IMR-90 (cell line): ENCODE measurements around the gene TES. TPM values are rescaled to one million over a fixed set of nuclear protein-coding genes. Genes with fewer than 3 reads are reported as not detected.

Source experiments
- ATAC-seq: fragments of 200-7000 bp; cut with Tn5 transposase; 2 replicates; pipeline ENCODE4 v1.9.1; 2020; ENCODE audit warnings: low read depth, mild to moderate bottlenecking, moderate library complexity
- BruUV-seq: library from RNA; stranded (reverse); fragments of 400-500 nt; replicated peaks from 2 replicates; lab custom pipeline; 2021; lab: Mats Ljungman, UMichigan
- CTCF ChIA-PET: fragments of 300-600 bp; formaldehyde crosslinking; extraction: SDS; loops from one replicate; lab custom pipeline; 2021; ENCODE audit warnings: antibody characterized with exemption; lab: Yijun Ruan, JAX
- POLR2A ChIA-PET: fragments of 300-600 bp; sonication (Branson Sonifier 250); formaldehyde crosslinking; loops from one replicate; lab custom pipeline; 2022; ENCODE audit warnings: antibody characterized with exemption; ENCODE audit not compliant: unreplicated experiment; lab: Charles Lee
- DNase-seq: peaks from one replicate; pipeline ENCODE4 v3.0.0; 2013
- H2AFZ ChIP-seq: replicated peaks from 2 replicates; pipeline ENCODE3; 2013; ENCODE audit warnings: low read length, mild to moderate bottlenecking; ENCODE audit not compliant: poor library complexity
- H2AK5ac ChIP-seq: 2 replicates; pipeline ENCODE4 v1.6.1; 2013; ENCODE audit warnings: low read depth, low read length, inconsistent platforms
- H2AK9ac ChIP-seq: replicated peaks from 2 replicates; pipeline ENCODE3; 2013; ENCODE audit warnings: mild to moderate bottlenecking, low read depth, low read length, moderate library complexity; ENCODE audit not compliant: poor library complexity
- H2BK120ac ChIP-seq: 2 replicates; pipeline ENCODE4 v1.6.1; 2013; ENCODE audit warnings: low read depth, low read length, inconsistent platforms
- H2BK15ac ChIP-seq: 3 replicates; pipeline ENCODE4 v1.6.1; 2013; ENCODE audit warnings: low read depth, low read length, inconsistent platforms
- H2BK20ac ChIP-seq: 2 replicates; pipeline ENCODE4 v1.6.1; 2013; ENCODE audit warnings: low read depth, mild to moderate bottlenecking, inconsistent platforms, low read length, moderate library complexity
- H2BK5ac ChIP-seq: 2 replicates; pipeline ENCODE4 v1.6.1; 2013; ENCODE audit warnings: mild to moderate bottlenecking, low read depth, low read length, inconsistent platforms; ENCODE audit not compliant: poor library complexity, severe bottlenecking
- H3K14ac ChIP-seq: replicated peaks from 2 replicates; pipeline ENCODE4 v1.6.1; 2013; ENCODE audit warnings: low read depth, low read length, inconsistent platforms
- H3K18ac ChIP-seq: 2 replicates; pipeline ENCODE4 v1.6.1; 2013; ENCODE audit warnings: low read depth, low read length, control low read depth
- H3K23ac ChIP-seq: 2 replicates; pipeline ENCODE4 v1.6.1; 2013; ENCODE audit warnings: low read depth, low read length, inconsistent platforms
- H3K27ac ChIP-seq: 2 replicates; pipeline ENCODE4 v1.5.1; 2013; ENCODE audit warnings: mild to moderate bottlenecking, control low read depth, low read length; ENCODE audit not compliant: insufficient read depth
- H3K27me3 ChIP-seq: 2 replicates; pipeline ENCODE4 v1.6.1; 2013; ENCODE audit warnings: low read length; ENCODE audit not compliant: control insufficient read depth, insufficient read depth
- H3K36me3 ChIP-seq: 2 replicates; pipeline ENCODE4 v1.6.1; 2013; ENCODE audit warnings: low read length, mixed read lengths; ENCODE audit not compliant: control insufficient read depth, insufficient read depth
- H3K4ac ChIP-seq: 2 replicates; pipeline ENCODE4 v1.6.1; 2013; ENCODE audit warnings: low read depth, low read length, inconsistent platforms
- H3K4me1 ChIP-seq: 2 replicates; pipeline ENCODE4 v1.6.1; 2013; ENCODE audit warnings: low read length, mixed read lengths; ENCODE audit not compliant: control insufficient read depth, insufficient read depth
- H3K4me2 ChIP-seq: 2 replicates; pipeline ENCODE4 v1.6.1; 2013; ENCODE audit warnings: low read depth, mild to moderate bottlenecking, control low read depth, low read length, moderate library complexity
- H3K4me3 ChIP-seq: 2 replicates; pipeline ENCODE4 v1.5.1; 2013; ENCODE audit warnings: low read depth, mild to moderate bottlenecking, control low read depth, low read length, moderate library complexity; ENCODE audit not compliant: insufficient read depth
- H3K56ac ChIP-seq: 2 replicates; pipeline ENCODE4 v1.6.1; 2013; ENCODE audit warnings: low read length, inconsistent platforms; ENCODE audit not compliant: insufficient read depth; ENCODE audit errors: extremely low read depth
- H3K79me1 ChIP-seq, 2 experiments: 2 replicates each; pipeline ENCODE4 v1.6.1; 2013; ENCODE audit warnings: low read length in 2 of 2, inconsistent platforms in 1 of 2, low read depth in 1 of 2
- H3K9ac ChIP-seq: 2 replicates; pipeline ENCODE4 v1.6.1; 2013; ENCODE audit warnings: low read depth, low read length, control low read depth
- H3K9me1 ChIP-seq: 2 replicates; pipeline ENCODE4 v1.6.1; 2013; ENCODE audit warnings: low read length, inconsistent platforms; ENCODE audit not compliant: insufficient read depth
- H3K9me3 ChIP-seq: 2 replicates; pipeline ENCODE4 v1.6.1; 2013; ENCODE audit warnings: low read length; ENCODE audit not compliant: control insufficient read depth, insufficient read depth
- H4K20me1 ChIP-seq: 2 replicates; pipeline ENCODE4 v1.6.1; 2013; ENCODE audit warnings: low read length, inconsistent platforms; ENCODE audit not compliant: insufficient read depth
- H4K5ac ChIP-seq: 2 replicates; pipeline ENCODE4 v1.6.1; 2013; ENCODE audit warnings: mild to moderate bottlenecking, low read depth, low read length, control low read depth
- H4K8ac ChIP-seq, 2 experiments: 2 replicates each; pipeline ENCODE4 v1.6.1; 2013; ENCODE audit warnings: low read depth in 2 of 2, low read length in 2 of 2, control low read depth in 1 of 2, inconsistent platforms in 1 of 2
- H4K91ac ChIP-seq: 2 replicates; pipeline ENCODE4 v1.6.1; 2013; ENCODE audit warnings: low read depth, low read length, inconsistent platforms; ENCODE audit not compliant: insufficient read depth
- BHLHE40 ChIP-seq: fragments of 150-350 bp; IDR thresholded peaks from 2 replicates; pipeline ENCODE4 v1.6.1; 2016; ENCODE audit warnings: mild to moderate bottlenecking, low read depth, low read length
- CEBPB ChIP-seq: IDR thresholded peaks from 2 replicates; pipeline ENCODE4 v1.6.1; 2012; ENCODE audit warnings: low read depth, low read length, improper control_type of control experiment
- CHD1 ChIP-seq: IDR thresholded peaks from 2 replicates; pipeline ENCODE4 v1.6.1; 2012; ENCODE audit warnings: low read depth, low read length, improper control_type of control experiment
- FOS ChIP-seq: fragments of 150-350 bp; IDR thresholded peaks from 2 replicates; pipeline ENCODE4 v1.6.1; 2016; ENCODE audit warnings: low read depth, low read length
- MAFK ChIP-seq: IDR thresholded peaks from 2 replicates; pipeline ENCODE4 v1.6.1; 2012; ENCODE audit warnings: low read depth, low read length, improper control_type of control experiment
- MAZ ChIP-seq: IDR thresholded peaks from 2 replicates; pipeline ENCODE4 v1.6.1; 2012; ENCODE audit warnings: low read depth, mild to moderate bottlenecking, low read length, improper control_type of control experiment, moderate library complexity, borderline replicate concordance
- MXI1 ChIP-seq: IDR thresholded peaks from 2 replicates; pipeline ENCODE4 v1.6.1; 2012; ENCODE audit warnings: low read depth, mild to moderate bottlenecking, low read length, moderate library complexity, borderline replicate concordance
- NFE2L2 ChIP-seq: fragments of 150-350 bp; IDR thresholded peaks from 2 replicates; pipeline ENCODE4 v1.6.1; 2016; ENCODE audit warnings: low read depth, mild to moderate bottlenecking, low read length
- POLR2A ChIP-seq: IDR thresholded peaks from 2 replicates; pipeline ENCODE4 v1.6.1; 2012; ENCODE audit warnings: mild to moderate bottlenecking, low read depth, low read length
- RAD21 ChIP-seq: IDR thresholded peaks from 2 replicates; pipeline ENCODE4 v1.6.1; 2012; ENCODE audit warnings: low read length, improper control_type of control experiment
- RCOR1 ChIP-seq: IDR thresholded peaks from 2 replicates; pipeline ENCODE4 v1.6.1; 2012; ENCODE audit warnings: mild to moderate bottlenecking, low read length, improper control_type of control experiment; ENCODE audit not compliant: insufficient replicate concordance
- RFX5 ChIP-seq: IDR thresholded peaks from 2 replicates; pipeline ENCODE4 v1.8.0; 2012; ENCODE audit warnings: low read depth, mild to moderate bottlenecking, low read length, moderate library complexity
- SMC3 ChIP-seq: fragments of 150-350 bp; IDR thresholded peaks from 2 replicates; pipeline ENCODE4 v1.6.1; 2016; ENCODE audit warnings: low read depth, mild to moderate bottlenecking, antibody characterized with exemption, low read length, moderate library complexity
- dilution Hi-C: fragments of 300-500 bp; cut with HindIII; formaldehyde crosslinking; loops from one replicate; pipeline ENCODE4 v1.14.3; 2018; ENCODE audit warnings: low sequenced_read_pairs; ENCODE audit not compliant: unreplicated experiment
- in situ Hi-C: fragments of 300-500 bp; cut with MboI; formaldehyde crosslinking; loops from 3 replicates; pipeline ENCODE4 v1.14.3; 2019; ENCODE audit warnings: low sequenced_read_pairs, inconsistent platforms, mixed read lengths
- intact Hi-C: fragments of 100-400 bp; cut with micrococcal nuclease; formaldehyde crosslinking; loops from 2 replicates; pipeline ENCODE4 v1.10.0; 2022
- polyA plus RNA-seq, 3 experiments: library from polyadenylated mRNA; depleted of rRNA; stranded (reverse); fragments of >200 nt; gene quantifications; 2 replicates each; pipeline ENCODE4 v1.2.3, GENCODE V29; 2012; ENCODE audit warnings: low replicate concordance in 1 of 3
- total RNA-seq: library from RNA; depleted of rRNA; stranded (reverse); fragments of >200 nt; gene quantifications from 2 replicates; pipeline ENCODE4 v1.2.3, GENCODE V29; 2012
- TF ChIP-seq, protein P1 (sequence below): fragments of 150-350 bp; IDR thresholded peaks from 2 replicates; pipeline ENCODE4 v1.6.1; 2017; ENCODE audit warnings: mild to moderate bottlenecking, antibody characterized with exemption, low read length, low read depth
- TF ChIP-seq, protein P2 (sequence below): conservative IDR thresholded peaks from 2 replicates; pipeline ENCODE4 v1.5.1; 2012; ENCODE audit warnings: mild to moderate bottlenecking, low read depth, low read length, improper control_type of control experiment
- TF ChIP-seq, protein P3 (sequence below): fragments of 150-350 bp; IDR thresholded peaks from 2 replicates; pipeline ENCODE4 v1.6.1; 2016; ENCODE audit warnings: low read depth, mild to moderate bottlenecking, low read length, moderate library complexity, borderline replicate concordance

The TES gene
- total and polyA plus RNA-seq, 2 of the 4 experiments (the other 2 are of a cell fraction): 54.0 to 83.3 TPM

DNA sequence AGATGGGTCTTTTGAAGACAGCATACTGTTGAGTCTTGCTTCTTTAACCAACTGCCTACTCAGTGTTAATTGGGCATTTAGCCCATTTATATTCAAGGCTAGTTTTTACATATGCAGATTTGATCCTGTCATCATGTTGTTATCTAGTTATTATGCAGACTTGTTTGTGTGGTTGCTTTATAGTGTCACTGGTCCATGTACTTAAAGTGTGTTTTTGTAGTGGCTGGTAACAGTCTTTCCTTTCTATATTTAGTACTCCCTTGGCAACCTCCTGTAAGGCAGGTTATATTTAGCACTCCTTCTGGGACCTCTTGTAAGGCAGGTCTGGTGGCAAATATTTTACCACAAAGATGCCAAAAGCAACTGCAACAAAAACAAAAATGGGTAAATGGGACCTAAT lies 66.7 kb downstream of the TES start:
- Histone ChIP-seq H2BK15ac (no peak overlapping the region), H3K4me2 (no peak overlapping the region), H3K4me1 (peaks cover 4% of the 10 kb centered on the region; the same call in 1 of the 2 replicates), H2BK120ac (no peak overlapping the region), H2BK5ac (no peak overlapping the region), H2AFZ (no peak overlapping the region), H3K27ac (no peak overlapping the region), H3K56ac (no peak overlapping the region), H3K36me3 (no peaks in the 10 kb centered on the region), H3K4me3 (no peak overlapping the region), H2AK5ac (no peak overlapping the region), H3K9me3 (no peaks in the 10 kb centered on the region), H4K8ac (no peak overlapping the region), H2AK9ac (no peak overlapping the region), H3K18ac (no peak overlapping the region), H4K91ac (no peak overlapping the region), H3K4ac (no peak overlapping the region), H3K14ac (no peak overlapping the region), H4K5ac (no peak overlapping the region), H2BK20ac (no peak overlapping the region), H4K20me1 (no peaks in the 10 kb centered on the region), H3K79me1 (peaks cover 4 to 10% of the 10 kb centered on the region in 2 experiments; a peak in 3 of 4 replicates), H3K23ac (no peak overlapping the region), H3K9me1 (peaks cover 7% of the 10 kb centered on the region; the same call in 1 of the 2 replicates), H3K27me3 (no peaks in the 10 kb centered on the region), H3K9ac (no peak overlapping the region)
- dilution Hi-C loops (no loop called here), intact Hi-C loops (no loop called here), in situ Hi-C loops (no loop called here)
- BruUV-seq: no TSS peak
- ChIA-PET POLR2A (no interaction called here), CTCF (no interaction called here)
- no peak for ATAC-seq
- TF ChIP-seq, protein P1, sequence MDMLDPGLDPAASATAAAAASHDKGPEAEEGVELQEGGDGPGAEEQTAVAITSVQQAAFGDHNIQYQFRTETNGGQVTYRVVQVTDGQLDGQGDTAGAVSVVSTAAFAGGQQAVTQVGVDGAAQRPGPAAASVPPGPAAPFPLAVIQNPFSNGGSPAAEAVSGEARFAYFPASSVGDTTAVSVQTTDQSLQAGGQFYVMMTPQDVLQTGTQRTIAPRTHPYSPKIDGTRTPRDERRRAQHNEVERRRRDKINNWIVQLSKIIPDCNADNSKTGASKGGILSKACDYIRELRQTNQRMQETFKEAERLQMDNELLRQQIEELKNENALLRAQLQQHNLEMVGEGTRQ: no peak
- TF ChIP-seq, protein P2, sequence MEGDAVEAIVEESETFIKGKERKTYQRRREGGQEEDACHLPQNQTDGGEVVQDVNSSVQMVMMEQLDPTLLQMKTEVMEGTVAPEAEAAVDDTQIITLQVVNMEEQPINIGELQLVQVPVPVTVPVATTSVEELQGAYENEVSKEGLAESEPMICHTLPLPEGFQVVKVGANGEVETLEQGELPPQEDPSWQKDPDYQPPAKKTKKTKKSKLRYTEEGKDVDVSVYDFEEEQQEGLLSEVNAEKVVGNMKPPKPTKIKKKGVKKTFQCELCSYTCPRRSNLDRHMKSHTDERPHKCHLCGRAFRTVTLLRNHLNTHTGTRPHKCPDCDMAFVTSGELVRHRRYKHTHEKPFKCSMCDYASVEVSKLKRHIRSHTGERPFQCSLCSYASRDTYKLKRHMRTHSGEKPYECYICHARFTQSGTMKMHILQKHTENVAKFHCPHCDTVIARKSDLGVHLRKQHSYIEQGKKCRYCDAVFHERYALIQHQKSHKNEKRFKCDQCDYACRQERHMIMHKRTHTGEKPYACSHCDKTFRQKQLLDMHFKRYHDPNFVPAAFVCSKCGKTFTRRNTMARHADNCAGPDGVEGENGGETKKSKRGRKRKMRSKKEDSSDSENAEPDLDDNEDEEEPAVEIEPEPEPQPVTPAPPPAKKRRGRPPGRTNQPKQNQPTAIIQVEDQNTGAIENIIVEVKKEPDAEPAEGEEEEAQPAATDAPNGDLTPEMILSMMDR: no peak
- TF ChIP-seq MAZ (no peak), FOS (no peak), RAD21 (no peak), POLR2A (no peak), BHLHE40 (no peak), SMC3 (no peak), CEBPB (no peak), MAFK (no peak), RFX5 (no peak), MXI1 (no peak), NFE2L2 (no peak), RCOR1 (no peak), CHD1 (no peak)
- TF ChIP-seq, protein P3, sequence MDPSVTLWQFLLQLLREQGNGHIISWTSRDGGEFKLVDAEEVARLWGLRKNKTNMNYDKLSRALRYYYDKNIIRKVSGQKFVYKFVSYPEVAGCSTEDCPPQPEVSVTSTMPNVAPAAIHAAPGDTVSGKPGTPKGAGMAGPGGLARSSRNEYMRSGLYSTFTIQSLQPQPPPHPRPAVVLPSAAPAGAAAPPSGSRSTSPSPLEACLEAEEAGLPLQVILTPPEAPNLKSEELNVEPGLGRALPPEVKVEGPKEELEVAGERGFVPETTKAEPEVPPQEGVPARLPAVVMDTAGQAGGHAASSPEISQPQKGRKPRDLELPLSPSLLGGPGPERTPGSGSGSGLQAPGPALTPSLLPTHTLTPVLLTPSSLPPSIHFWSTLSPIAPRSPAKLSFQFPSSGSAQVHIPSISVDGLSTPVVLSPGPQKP: no peak
- no peak for DNase-seq
